NCI-H1417 treated with DMSO at 0.1 percent for 48 hours (cell line): ENCODE data around the gene FMN1.

Experiments
- DNase-seq: peaks from one replicate; lab custom pipeline; 2025; lab: John Stamatoyannopoulos, UW

FMN1 gene

GRCh38 chr15:33011976-33012375, 182.5 kb downstream of the FMN1 start:
- DNase-seq, result no peak

GRCh38 chr15:33009603-33010002, 184.9 kb downstream of the FMN1 start:
- DNase-seq, result no peak

DNA sequence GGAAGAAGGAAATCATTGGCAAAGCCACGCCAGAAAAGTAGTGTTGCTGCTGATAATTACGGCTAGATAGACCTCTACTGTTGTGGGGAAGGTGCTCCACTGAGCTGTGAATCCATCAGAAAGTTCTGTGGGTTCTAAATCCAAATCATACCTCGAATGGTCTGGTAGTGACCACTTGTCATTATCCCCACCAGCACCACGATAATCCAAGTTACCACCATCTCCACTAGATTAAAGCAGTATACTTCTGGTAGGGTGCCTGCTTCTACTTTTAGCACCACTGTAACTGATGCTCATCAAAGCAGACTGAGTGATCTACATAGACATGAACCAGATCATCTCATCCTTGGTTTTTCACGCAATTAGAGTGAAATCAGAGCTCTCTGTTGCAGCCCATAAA, 185.5 kb downstream of the FMN1 start:
- no peak for DNase-seq

DNA sequence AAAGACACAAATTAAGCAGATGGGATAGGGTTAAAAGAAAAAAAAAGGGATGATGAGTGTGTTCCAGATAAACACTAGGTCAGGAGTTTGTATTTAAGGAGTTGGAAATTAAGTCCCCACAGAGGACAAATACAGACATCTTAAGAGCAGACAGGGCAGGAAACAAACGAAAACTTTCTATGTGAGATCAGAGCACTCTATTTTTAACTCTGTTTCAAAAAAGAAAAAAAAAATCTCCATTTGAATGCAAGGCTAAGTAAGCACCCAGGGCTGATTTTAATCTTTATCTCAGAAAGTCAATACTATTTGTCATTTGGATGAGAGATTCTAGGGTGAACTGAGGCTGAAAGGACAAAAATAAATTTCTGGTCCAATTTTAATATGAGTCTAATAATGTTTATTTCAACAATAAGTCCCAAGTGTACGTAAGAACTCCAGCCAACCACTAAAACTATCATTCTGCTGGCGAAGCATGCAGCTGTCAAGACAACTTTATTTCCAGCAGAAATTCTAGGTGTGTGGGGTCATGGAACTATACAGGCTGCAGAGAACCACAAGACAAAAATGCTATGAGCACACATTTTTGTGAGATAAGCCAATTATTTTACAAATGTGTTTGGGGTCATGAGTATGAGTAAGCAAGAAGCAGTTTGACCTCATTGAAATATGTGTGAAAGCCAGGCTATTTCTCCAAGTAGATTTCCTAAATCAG, 186.1 kb downstream of the FMN1 start:
- no peak for DNase-seq

- DNase-seq, result no peak
These were observed 187.1 kb downstream of the FMN1 start for GRCh38 chr15:33007303-33007855.

- no peak for DNase-seq
These were observed 188.9 kb downstream of the FMN1 start for GRCh38 chr15:33005582-33005981.

- no peak for DNase-seq
These were observed 192.6 kb downstream of the FMN1 start for GRCh38 chr15:33001926-33002325.

- no peak for DNase-seq
These were observed 195.4 kb downstream of the FMN1 start for GRCh38 chr15:32998979-32999672.

GRCh38 chr15:32998182-32998581, 196.3 kb downstream of the FMN1 start:
- DNase-seq, result no peak

GRCh38 chr15:32994810-32995424, 199.6 kb downstream of the FMN1 start:
- no peak for DNase-seq

GRCh38 chr15:32993285-32993684, 201.2 kb downstream of the FMN1 start:
- no peak for DNase-seq

DNA sequence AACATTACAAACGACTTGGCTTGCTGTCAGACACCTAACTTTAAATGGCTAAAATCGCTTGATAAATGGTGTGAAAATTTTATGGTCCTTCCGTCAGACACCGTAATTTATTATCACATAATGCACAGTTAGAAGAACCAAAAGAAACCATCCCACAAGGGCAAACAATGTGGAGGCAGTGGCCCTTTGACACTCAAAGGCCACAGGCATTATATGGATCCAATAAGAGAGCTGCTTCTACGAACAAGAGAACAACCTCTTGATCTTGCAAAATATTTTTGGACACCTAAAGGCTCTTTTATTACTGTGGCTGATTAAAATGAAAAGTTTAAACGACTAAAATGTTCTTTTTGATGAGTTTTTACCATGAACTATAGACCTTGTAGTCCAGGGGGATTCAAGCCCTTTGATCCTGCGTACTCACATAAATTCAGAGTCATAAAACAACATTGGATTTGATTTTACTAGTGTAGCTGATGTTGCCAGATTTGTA, 202.8 kb downstream of the FMN1 start:
- DNase-seq, result no peak

GRCh38 chr15:32990071-32990470, 204.4 kb downstream of the FMN1 start:
- DNase-seq, result no peak

GRCh38 chr15:32987067-32987466, 207.4 kb downstream of the FMN1 start:
- DNase-seq, result no peak

GRCh38 chr15:32986147-32986546, 208.4 kb downstream of the FMN1 start:
- no peak for DNase-seq

- DNase-seq, result no peak
These were observed 210.8 kb downstream of the FMN1 start for GRCh38 chr15:32983679-32984078.

DNA sequence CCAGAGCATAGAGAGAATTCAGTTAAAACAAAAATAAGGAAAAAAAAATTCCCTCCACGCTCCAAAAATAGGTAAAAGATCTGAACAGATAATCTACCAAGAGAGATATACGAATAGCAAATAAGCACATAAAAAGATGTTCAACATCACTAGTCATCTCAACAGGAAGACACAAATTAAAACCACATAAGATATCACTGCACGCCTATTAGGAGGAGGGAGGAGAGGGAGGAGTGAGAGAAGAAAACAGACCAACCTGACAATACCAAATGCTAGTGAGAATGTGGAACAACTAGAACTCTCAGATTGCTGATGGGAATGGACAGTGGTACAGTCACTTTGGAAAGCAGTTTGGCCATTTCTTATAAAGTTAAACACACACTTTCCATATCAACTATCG, 212.5 kb downstream of the FMN1 start:
- no peak for DNase-seq

DNA sequence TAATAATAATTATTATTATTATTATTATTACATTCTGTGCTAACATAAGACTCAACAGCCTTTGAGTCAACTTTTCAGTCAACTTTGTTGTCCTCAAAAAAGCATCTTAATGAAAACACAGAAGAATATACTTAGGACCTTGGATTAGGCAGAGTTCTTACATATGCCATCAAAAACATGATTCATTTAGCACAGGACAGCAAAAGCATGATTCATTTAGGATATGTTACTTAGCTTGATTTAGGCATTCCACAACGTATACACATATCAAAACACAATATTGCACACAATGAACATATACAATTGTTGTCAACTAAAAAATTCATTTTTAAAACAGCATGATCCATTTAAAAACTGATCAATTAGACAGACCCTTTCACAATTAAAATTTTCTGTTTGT, 213.0 kb downstream of the FMN1 start:
- no peak for DNase-seq

DNA sequence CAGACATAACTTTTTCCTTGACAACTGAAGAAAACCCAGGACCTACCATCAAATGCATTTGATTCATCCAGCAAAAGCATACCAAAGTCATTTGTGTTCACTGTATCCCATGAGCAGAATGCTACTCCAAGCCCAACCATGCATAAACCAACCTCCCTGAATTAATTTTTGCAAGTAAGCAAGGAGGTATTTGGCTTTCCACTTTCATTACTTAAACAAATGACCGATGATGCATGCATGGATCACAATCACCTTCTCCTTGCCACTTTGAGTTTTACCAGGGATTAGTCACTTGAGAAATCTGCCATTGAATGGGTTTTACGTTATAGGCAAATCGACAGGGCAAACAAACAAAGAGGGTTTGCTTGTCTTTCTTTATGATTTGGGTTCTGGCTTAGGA, 214.8 kb downstream of the FMN1 start:
- DNase-seq, result no peak

- DNase-seq, result no peak
These were observed 217.0 kb downstream of the FMN1 start for GRCh38 chr15:32977506-32977905.

DNA sequence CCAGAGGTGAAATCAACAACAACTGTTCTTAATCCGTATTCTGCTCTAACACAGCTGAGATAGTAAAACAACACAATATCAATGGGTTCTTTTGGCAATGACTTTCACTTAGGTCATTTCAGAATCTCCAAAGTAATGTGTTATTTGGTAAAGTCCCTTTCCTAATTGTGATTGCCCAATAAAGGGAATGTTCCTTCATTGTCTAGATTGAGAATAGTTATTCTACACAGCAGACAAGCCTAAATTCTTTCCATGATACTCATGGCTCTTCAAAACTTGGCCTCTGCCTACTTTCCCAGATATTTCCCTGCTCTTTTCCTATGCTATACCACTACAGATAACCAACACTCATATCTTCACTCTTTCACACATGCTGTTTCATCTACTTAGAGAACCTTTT, 219.8 kb downstream of the FMN1 start:
- no peak for DNase-seq

- no peak for DNase-seq
These were observed 221.8 kb downstream of the FMN1 start for GRCh38 chr15:32972686-32973085.

DNA sequence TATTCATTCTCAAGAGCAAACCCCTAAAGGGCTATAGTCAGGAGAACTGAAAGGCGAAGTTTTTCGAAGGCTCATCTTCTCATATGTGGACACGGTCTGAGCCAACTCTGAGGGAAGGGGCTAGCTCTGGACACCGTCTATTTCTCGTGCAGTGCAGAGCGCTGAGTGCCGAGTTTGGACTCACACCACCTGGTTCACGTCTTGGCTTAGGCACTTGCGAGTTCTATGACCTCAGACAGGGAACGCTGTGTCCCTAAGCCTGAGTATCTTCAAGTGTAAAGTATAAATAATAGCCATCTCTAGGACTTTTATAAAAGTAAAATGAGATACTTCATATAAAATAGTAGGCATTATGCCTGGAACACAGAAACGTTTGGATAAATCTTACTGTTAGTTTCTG, 223.7 kb downstream of the FMN1 start:
- no peak for DNase-seq
